ENCODE data around the gene KIF26B.

- TF ChIP-seq POLR2A (IDR thresholded peaks at IDR 0.05; ENCODE audit: low read depth, low read length) (no peak), ELK1 (IDR thresholded peaks at IDR 0.05; ENCODE audit: borderline replicate concordance, low read depth, low read length) (no peak), CTCF (conservative IDR thresholded peaks at IDR 0.05; ENCODE audit: low read depth, low read length) (no peak)
Measured at GRCh38 chr1:245444147-245444828, 289.5 kb downstream of the KIF26B start.

All from IMR-90 (cell line).